ENCODE measurements around the gene TMEM151B.

TMEM151B gene

GRCh38 chr6:44257753-44258324, 12.4 kb upstream of the TMEM151B start:
- no peak for TF ChIP-seq CTCF (IDR thresholded peaks at IDR 0.05; ENCODE audit: low read depth, low read length)
- H3K4me3 ChIP-seq (replicated peaks in 1 of 2; ENCODE audit: low read depth in 2 of 2, low read length in 2 of 2): peak overlapping the region; percentile 40 to 89
- no peak for DNase-seq (ENCODE audit: low read depth in 2 of 2)

GRCh38 chr6:44258325-44258863, 11.9 kb upstream of the TMEM151B start:
- TF ChIP-seq CTCF (IDR thresholded peaks at IDR 0.05; ENCODE audit: low read depth, low read length): no peak
- no peak for DNase-seq (ENCODE audit: low read depth in 2 of 2)
- H3K4me3 ChIP-seq (replicated peaks in 1 of 2; ENCODE audit: low read depth in 2 of 2, low read length in 2 of 2): no peak overlapping the region

- TF ChIP-seq CTCF (IDR thresholded peaks at IDR 0.05; ENCODE audit: low read depth, low read length): no peak
- no peak overlapping the region for H3K4me3 ChIP-seq (replicated peaks in 1 of 2; ENCODE audit: low read depth in 2 of 2, low read length in 2 of 2)
- no peak for DNase-seq (ENCODE audit: low read depth in 2 of 2)
Measured at GRCh38 chr6:44258921-44259320, 11.3 kb upstream of the TMEM151B start.

GRCh38 chr6:44260011-44260410, 10.2 kb upstream of the TMEM151B start:
- H3K4me3 ChIP-seq (replicated peaks in 1 of 2; ENCODE audit: low read depth in 2 of 2, low read length in 2 of 2): no peak overlapping the region
- TF ChIP-seq CTCF (IDR thresholded peaks at IDR 0.05; ENCODE audit: low read depth, low read length): no peak
- DNase-seq (ENCODE audit: low read depth in 2 of 2): no peak

- no peak for DNase-seq (ENCODE audit: low read depth in 2 of 2)
- H3K4me3 ChIP-seq (replicated peaks in 1 of 2; ENCODE audit: low read depth in 2 of 2, low read length in 2 of 2): no peak overlapping the region
- TF ChIP-seq CTCF (IDR thresholded peaks at IDR 0.05; ENCODE audit: low read depth, low read length): no peak
Measured at GRCh38 chr6:44260451-44261297, 9.6 kb upstream of the TMEM151B start.

- no peak for DNase-seq (ENCODE audit: low read depth in 2 of 2)
- no peak overlapping the region for H3K4me3 ChIP-seq (replicated peaks in 1 of 2; ENCODE audit: low read depth in 2 of 2, low read length in 2 of 2)
- no peak for TF ChIP-seq CTCF (IDR thresholded peaks at IDR 0.05; ENCODE audit: low read depth, low read length)
Measured at GRCh38 chr6:44261581-44261980, 8.7 kb upstream of the TMEM151B start.
